ENCODE data around the gene ACSF3. TPM values are rescaled to one million over a fixed set of nuclear protein-coding genes. Genes with fewer than 3 reads are reported as not detected.

ACSF3 gene
- total and polyA plus RNA-seq, 2 experiments from 2014 or later = 20.7 to 28.0 TPM

GRCh38 chr16:89143911-89144675 lies 50.4 kb downstream of the ACSF3 start:
- DNase-seq (ENCODE audit: low spot score) = no peak

GRCh38 chr16:89144681-89145080 lies 51.0 kb downstream of the ACSF3 start:
- Histone ChIP-seq H3K27me3 (no peaks in the 10 kb centered on the region), H3K27ac (no peak overlapping the region), H2AFZ (no peak overlapping the region), H3K9me3 (ENCODE audit: low read depth) (no peaks in the 10 kb centered on the region), H4K20me1 (ENCODE audit: insufficient read depth, poor library complexity, severe bottlenecking) (no peaks in the 10 kb centered on the region), H3K4me1 (ENCODE audit: insufficient read depth) (no peaks in the 10 kb centered on the region), H3K79me2 (no peaks in the 10 kb centered on the region), H3K4me3 (no peak overlapping the region), H3K4me2 (no peak overlapping the region), H3K9me2 (replicated peaks; ENCODE audit: insufficient read depth) (no peaks in the 10 kb centered on the region), H3K36me3 (replicated peaks; ENCODE audit: insufficient read depth, low read depth) (no peaks in the 10 kb centered on the region)
- TF ChIP-seq CTCF (IDR thresholded peaks at IDR 0.05; ENCODE audit: poor library complexity) (no peak), EZH2phosphoT487 (IDR thresholded peaks at IDR 0.05; ENCODE audit: low read depth, severe bottlenecking, unreplicated experiment) (no peak), EZH2 (IDR thresholded peaks at IDR 0.05; ENCODE audit: borderline replicate concordance) (no peak)
- WGBS (ENCODE audit: low lambda C conversion rate, missing lambda C conversion rate) = 86% methylated on average over 6 of the region's 6 CpGs
- no peak for DNase-seq (ENCODE audit: low spot score)

More at GRCh38 chr16:89143911-89144675, 50.4 kb downstream of the ACSF3 start:
- no peak overlapping the region for H3K27ac ChIP-seq
- H3K79me2 ChIP-seq = no peaks in the 10 kb centered on the region
- H3K9me3 ChIP-seq (ENCODE audit: low read depth) = no peaks in the 10 kb centered on the region
- no peak overlapping the region for H3K4me3 ChIP-seq
- H2AFZ ChIP-seq = no peak overlapping the region
- no peaks in the 10 kb centered on the region for H3K9me2 ChIP-seq (replicated peaks; ENCODE audit: insufficient read depth)
- H3K27me3 ChIP-seq = no peaks in the 10 kb centered on the region
- no peaks in the 10 kb centered on the region for H4K20me1 ChIP-seq (ENCODE audit: insufficient read depth, poor library complexity, severe bottlenecking)
- TF ChIP-seq EZH2 (IDR thresholded peaks at IDR 0.05; ENCODE audit: borderline replicate concordance) = no peak
- TF ChIP-seq CTCF (IDR thresholded peaks at IDR 0.05; ENCODE audit: poor library complexity) = no peak
- no peak for TF ChIP-seq EZH2phosphoT487 (IDR thresholded peaks at IDR 0.05; ENCODE audit: low read depth, severe bottlenecking, unreplicated experiment)
- no peak overlapping the region for H3K4me2 ChIP-seq
- no peaks in the 10 kb centered on the region for H3K4me1 ChIP-seq (ENCODE audit: insufficient read depth)
- H3K36me3 ChIP-seq (replicated peaks; ENCODE audit: insufficient read depth, low read depth) = no peaks in the 10 kb centered on the region
- 95% methylated on average over 22 of the region's 22 CpGs for WGBS (ENCODE audit: low lambda C conversion rate, missing lambda C conversion rate)

- 99% methylated on average over 24 of the region's 25 CpGs for WGBS (ENCODE audit: low lambda C conversion rate, missing lambda C conversion rate)
- H3K36me3 ChIP-seq (replicated peaks; ENCODE audit: insufficient read depth, low read depth) = no peaks in the 10 kb centered on the region
- H3K27me3 ChIP-seq = no peaks in the 10 kb centered on the region
- no peak overlapping the region for H3K4me3 ChIP-seq
- no peaks in the 10 kb centered on the region for H3K9me2 ChIP-seq (replicated peaks; ENCODE audit: insufficient read depth)
- H2AFZ ChIP-seq = no peak overlapping the region
- H3K27ac ChIP-seq = no peak overlapping the region
- TF ChIP-seq EZH2 (IDR thresholded peaks at IDR 0.05; ENCODE audit: borderline replicate concordance) = no peak
- TF ChIP-seq EZH2phosphoT487 (IDR thresholded peaks at IDR 0.05; ENCODE audit: low read depth, severe bottlenecking, unreplicated experiment) = no peak
- no peak for TF ChIP-seq CTCF (IDR thresholded peaks at IDR 0.05; ENCODE audit: poor library complexity)
- no peak overlapping the region for H3K4me2 ChIP-seq
- H3K9me3 ChIP-seq (ENCODE audit: low read depth) = no peaks in the 10 kb centered on the region
- no peak for DNase-seq (ENCODE audit: low spot score)
- H4K20me1 ChIP-seq (ENCODE audit: insufficient read depth, poor library complexity, severe bottlenecking) = no peaks in the 10 kb centered on the region
- no peaks in the 10 kb centered on the region for H3K4me1 ChIP-seq (ENCODE audit: insufficient read depth)
- H3K79me2 ChIP-seq = no peaks in the 10 kb centered on the region
Observed at GRCh38 chr16:89145406-89146161, 51.9 kb downstream of the ACSF3 start.

Data from hepatocyte (in vitro differentiated cells).